SK-N-SH treated with all-trans-retinoic acid at 6 μM for 48 hours (cell line): ENCODE data around the gene SLC34A1.

Source experiments
- ATAC-seq: fragments of 200-7000 bp; cut with Tn5 transposase; 3 replicates; pipeline ENCODE4 v1.9.1; 2020; ENCODE audit warnings: mild to moderate bottlenecking, moderate library complexity
- ARNTL ChIP-seq: fragments of 450-650 bp; formaldehyde crosslinking; IDR thresholded peaks from 2 replicates; pipeline ENCODE4 v1.5.0; 2020; ENCODE audit warnings: low read depth, mild to moderate bottlenecking, moderate library complexity, borderline replicate concordance
- BACH2 ChIP-seq: fragments of 250-450 bp; sonication (Bioruptor Pico); IDR thresholded peaks from 2 replicates; pipeline ENCODE4 v1.9.0; 2021; ENCODE audit warnings: mild to moderate bottlenecking, borderline replicate concordance
- CREB5 ChIP-seq: fragments of 250-450 bp; sonication (Bioruptor Pico); IDR thresholded peaks from 2 replicates; pipeline ENCODE4 v1.5.1; 2020; ENCODE audit warnings: low read depth, mild to moderate bottlenecking, moderate library complexity
- CSRNP3 ChIP-seq: fragments of 250-450 bp; sonication (Bioruptor Pico); IDR thresholded peaks from 2 replicates; pipeline ENCODE4 v1.5.1; 2021; ENCODE audit warnings: mild to moderate bottlenecking, moderate library complexity
- GLIS3 ChIP-seq: fragments of 250-450 bp; sonication (Bioruptor Pico); IDR thresholded peaks from 2 replicates; pipeline ENCODE4 v1.5.0; 2020; ENCODE audit warnings: mild to moderate bottlenecking, moderate library complexity
- ISL1 ChIP-seq: fragments of 250-450 bp; sonication (Bioruptor Pico); IDR thresholded peaks from 2 replicates; pipeline ENCODE4 v2.1.2; 2022; ENCODE audit warnings: mild to moderate bottlenecking, moderate library complexity
- PATZ1 ChIP-seq: fragments of 250-450 bp; sonication (Bioruptor Pico); IDR thresholded peaks from 2 replicates; pipeline ENCODE4 v1.8.0; 2020; ENCODE audit warnings: mild to moderate bottlenecking, moderate library complexity, borderline replicate concordance
- POU6F1 ChIP-seq: fragments of 250-450 bp; sonication (Bioruptor Pico); IDR thresholded peaks from 2 replicates; pipeline ENCODE4 v1.8.0; 2021; ENCODE audit warnings: low read depth, mild to moderate bottlenecking, moderate library complexity, borderline replicate concordance
- PPARA ChIP-seq: fragments of 250-450 bp; sonication (Bioruptor Pico); IDR thresholded peaks from 2 replicates; pipeline ENCODE4 v1.5.0; 2020; ENCODE audit warnings: mild to moderate bottlenecking, borderline replicate concordance
- SNAI2 ChIP-seq: fragments of 250-450 bp; sonication (Bioruptor Pico); IDR thresholded peaks from 2 replicates; pipeline ENCODE4 v1.5.0; 2020; ENCODE audit warnings: mild to moderate bottlenecking, moderate library complexity
- TCF4 ChIP-seq: fragments of 250-450 bp; sonication (Bioruptor Pico); IDR thresholded peaks from 2 replicates; pipeline ENCODE4 v1.8.0; 2021; ENCODE audit warnings: mild to moderate bottlenecking, moderate library complexity, borderline replicate concordance
- TOX ChIP-seq: fragments of 250-450 bp; sonication (Bioruptor Pico); IDR thresholded peaks from 2 replicates; pipeline ENCODE4 v1.8.0; 2021; ENCODE audit warnings: mild to moderate bottlenecking, moderate library complexity, borderline replicate concordance
- TSHZ2 ChIP-seq: fragments of 250-450 bp; sonication (Bioruptor Pico); IDR thresholded peaks from 2 replicates; pipeline ENCODE4 v1.5.0; 2020; ENCODE audit warnings: mild to moderate bottlenecking, moderate library complexity
- ZC3H10 ChIP-seq: fragments of 250-450 bp; sonication (Bioruptor Pico); IDR thresholded peaks from 2 replicates; pipeline ENCODE4 v1.5.1; 2021; ENCODE audit warnings: mild to moderate bottlenecking, moderate library complexity
- ZFP3 ChIP-seq: fragments of 250-450 bp; sonication (Bioruptor Pico); IDR thresholded peaks from 2 replicates; pipeline ENCODE4 v1.5.0; 2020; ENCODE audit warnings: mild to moderate bottlenecking, moderate library complexity
- ZNF565 ChIP-seq: fragments of 450-650 bp; formaldehyde crosslinking; conservative IDR thresholded peaks from 2 replicates; pipeline ENCODE4 v1.5.0; 2020; ENCODE audit warnings: low read depth, mild to moderate bottlenecking, moderate library complexity
- ZNF70 ChIP-seq: fragments of 450-650 bp; formaldehyde crosslinking; IDR thresholded peaks from 2 replicates; pipeline ENCODE4 v1.5.0; 2020; ENCODE audit warnings: mild to moderate bottlenecking, moderate library complexity
- ZNF8 ChIP-seq: fragments of 450-650 bp; formaldehyde crosslinking; IDR thresholded peaks from 2 replicates; pipeline ENCODE4 v1.5.0; 2020; ENCODE audit warnings: mild to moderate bottlenecking, moderate library complexity

SLC34A1 gene

GRCh38 chr5:177387405-177387804 lies 3.2 kb downstream of the SLC34A1 start:
- no peak for TF ChIP-seq TOX (CRISPR knock-in tag)
- TF ChIP-seq TCF4 (CRISPR knock-in tag), result no peak
- TF ChIP-seq PPARA (CRISPR knock-in tag), result no peak
- no peak for TF ChIP-seq ZNF565 (CRISPR knock-in tag)
- no peak for TF ChIP-seq ZNF70 (CRISPR knock-in tag)
- TF ChIP-seq CREB5 (CRISPR knock-in tag), result no peak
- ATAC-seq, result no peak

- no peak for ATAC-seq
- TF ChIP-seq GLIS3 (CRISPR knock-in tag), result no peak
- TF ChIP-seq PPARA (CRISPR knock-in tag), result no peak
- no peak for TF ChIP-seq ZFP3 (CRISPR knock-in tag)
- TF ChIP-seq ZNF8, result no peak
- no peak for TF ChIP-seq SNAI2 (CRISPR knock-in tag)
Observed at GRCh38 chr5:177388521-177389052, 4.4 kb downstream of the SLC34A1 start.

- ATAC-seq, result peak; percentile 9; the same call in 1 of the 3 replicates
- TF ChIP-seq ARNTL (CRISPR knock-in tag) (no peak), ZNF70 (CRISPR knock-in tag) (peak; percentile 44; the same call in 1 of the 2 replicates)
- TF ChIP-seq, all 23 proteins: peak for 1
Observed at GRCh38 chr5:177389241-177390169, 5.3 kb downstream of the SLC34A1 start.

- ATAC-seq, result peak; percentile 96
- TF ChIP-seq GLIS3 (CRISPR knock-in tag), result no peak
- TF ChIP-seq ZNF70 (CRISPR knock-in tag), result peak; percentile 79
Observed at GRCh38 chr5:177390363-177391300, 6.4 kb downstream of the SLC34A1 start.

- TF ChIP-seq ZFP3 (CRISPR knock-in tag) (no peak), TOX (CRISPR knock-in tag) (no peak), TSHZ2 (CRISPR knock-in tag) (no peak)
- TF ChIP-seq, all 23 proteins: peak for 0
- no peak for ATAC-seq
Observed at GRCh38 chr5:177392765-177393164, 8.5 kb downstream of the SLC34A1 start.

GRCh38 chr5:177393206-177393765 lies 9.1 kb downstream of the SLC34A1 start:
- no peak for ATAC-seq
- TF ChIP-seq POU6F1 (CRISPR knock-in tag), result no peak
- no peak for TF ChIP-seq TOX (CRISPR knock-in tag)
- no peak for TF ChIP-seq BACH2 (CRISPR knock-in tag)
- no peak for TF ChIP-seq CSRNP3 (CRISPR knock-in tag)
- no peak for TF ChIP-seq GLIS3 (CRISPR knock-in tag)
- TF ChIP-seq ZNF8, result no peak
- no peak for TF ChIP-seq ZNF70 (CRISPR knock-in tag)
- no peak for TF ChIP-seq SNAI2 (CRISPR knock-in tag)
- no peak for TF ChIP-seq PATZ1
- no peak for TF ChIP-seq ZC3H10 (CRISPR knock-in tag)
- no peak for TF ChIP-seq PPARA (CRISPR knock-in tag)
- TF ChIP-seq ISL1 (CRISPR knock-in tag), result no peak
